NCI-H2227 treated with DMSO at 0.1 percent for 48 hours (cell line): ENCODE results near the gene ROMO1.
"Not testable (repeated sequence)": the region's sequence is repeated elsewhere in the genome, so short reads cannot be mapped to it uniquely, and the experiment has no call there.

Experiments
- DNase-seq: peaks from one replicate; lab custom pipeline; 2025; lab: John Stamatoyannopoulos, UW

ROMO1 gene

DNA sequence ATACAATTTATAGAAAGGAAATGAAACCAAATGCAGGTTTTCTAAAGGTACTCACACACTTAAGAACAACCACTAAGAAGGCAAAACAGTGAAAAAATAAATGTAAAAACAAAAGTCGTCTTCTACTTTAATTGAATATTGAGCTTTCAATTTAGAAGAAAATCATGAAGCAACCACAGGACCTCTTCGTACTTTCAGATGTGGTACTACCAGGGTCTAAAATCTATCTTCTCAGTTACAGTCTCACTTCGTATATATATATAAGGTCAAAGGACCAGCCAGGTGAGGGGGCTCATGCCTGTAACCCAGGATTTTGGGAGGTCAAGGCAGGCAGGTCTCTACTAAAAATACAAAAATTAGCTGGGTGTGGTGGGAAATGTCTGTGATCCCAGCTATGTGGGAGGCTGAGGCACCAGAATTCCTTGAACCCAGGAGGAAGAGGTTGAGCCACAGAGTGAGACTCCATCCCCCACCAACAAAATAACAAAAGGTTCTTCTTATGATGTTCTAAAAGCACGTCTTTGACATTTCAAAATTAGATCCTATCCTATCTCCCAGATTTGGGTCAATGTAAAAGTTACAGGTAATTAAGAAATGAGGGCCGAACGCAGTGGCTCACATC, 12.5 kb downstream of the ROMO1 start:
- no peak for DNase-seq

DNA sequence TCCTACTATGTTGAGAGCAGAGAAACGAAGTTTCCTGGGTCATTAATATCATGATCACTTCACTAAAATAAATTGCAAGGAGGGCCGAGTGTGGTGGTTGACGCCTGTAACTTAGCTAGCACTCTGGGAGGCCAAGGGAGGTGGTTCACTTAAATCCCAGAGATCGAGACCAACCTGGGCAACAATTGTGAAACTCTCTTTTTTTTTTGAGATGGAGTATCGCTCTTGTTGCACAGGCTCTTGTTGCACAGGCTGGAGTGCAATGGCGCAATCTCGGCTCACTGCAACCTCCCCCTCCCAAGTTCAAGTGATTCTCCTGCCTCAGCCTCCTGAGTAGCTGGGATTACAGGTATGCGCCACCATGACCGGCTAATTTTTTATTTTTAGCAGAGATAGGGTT, 13.9 kb downstream of the ROMO1 start:
- DNase-seq, result not testable (repeated sequence)

DNA sequence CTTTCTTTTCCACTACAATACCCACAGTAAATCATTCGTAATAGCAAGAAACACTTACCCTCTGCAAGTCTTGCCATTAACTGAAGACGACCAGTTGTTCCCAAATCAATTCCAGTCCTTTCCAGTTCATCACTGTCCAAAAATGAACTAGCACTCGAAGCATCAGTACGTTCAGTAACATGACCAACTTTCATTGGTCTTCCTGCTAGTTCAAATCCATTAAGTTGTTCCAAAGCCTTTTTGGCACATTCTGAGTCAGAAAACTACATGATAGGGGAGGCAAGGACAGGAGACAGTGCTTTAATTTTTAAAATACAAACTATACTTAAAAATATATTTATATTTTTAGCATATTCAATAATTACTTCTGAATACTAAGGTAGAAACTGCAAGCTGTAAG, 14.9 kb downstream of the ROMO1 start:
- no peak for DNase-seq

- DNase-seq, result no peak
These were observed 16.4 kb downstream of the ROMO1 start for GRCh38 chr20:35715652-35716051.

GRCh38 chr20:35716330-35716729, 17.1 kb downstream of the ROMO1 start:
- no peak for DNase-seq

GRCh38 chr20:35718321-35718720, 19.1 kb downstream of the ROMO1 start:
- not testable (repeated sequence) for DNase-seq

GRCh38 chr20:35718972-35719635, 19.9 kb downstream of the ROMO1 start:
- no peak for DNase-seq

DNA sequence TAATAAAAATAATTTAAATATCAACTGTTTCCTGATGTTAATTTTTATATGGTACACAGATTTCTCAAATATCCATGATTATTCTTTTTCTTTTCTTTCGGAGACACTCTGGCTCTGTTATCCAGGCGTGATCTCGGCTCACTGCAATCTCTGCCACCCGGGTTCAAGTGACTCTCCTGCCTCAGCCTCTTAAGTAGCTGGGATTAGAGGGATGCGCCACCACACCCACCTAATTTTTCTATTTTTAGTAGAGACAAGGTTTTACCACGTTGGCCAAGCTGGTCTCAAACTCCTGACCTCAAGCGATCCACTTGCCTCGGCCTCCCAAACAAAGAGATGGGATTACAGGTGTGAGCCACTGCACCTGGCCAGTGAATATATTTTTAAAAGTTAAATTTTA, 20.5 kb downstream of the ROMO1 start:
- no peak for DNase-seq

- DNase-seq, result no peak
These were observed 21.2 kb downstream of the ROMO1 start for GRCh38 chr20:35720165-35721123.

- no peak for DNase-seq
These were observed 22.0 kb downstream of the ROMO1 start for GRCh38 chr20:35721219-35721618.

DNA sequence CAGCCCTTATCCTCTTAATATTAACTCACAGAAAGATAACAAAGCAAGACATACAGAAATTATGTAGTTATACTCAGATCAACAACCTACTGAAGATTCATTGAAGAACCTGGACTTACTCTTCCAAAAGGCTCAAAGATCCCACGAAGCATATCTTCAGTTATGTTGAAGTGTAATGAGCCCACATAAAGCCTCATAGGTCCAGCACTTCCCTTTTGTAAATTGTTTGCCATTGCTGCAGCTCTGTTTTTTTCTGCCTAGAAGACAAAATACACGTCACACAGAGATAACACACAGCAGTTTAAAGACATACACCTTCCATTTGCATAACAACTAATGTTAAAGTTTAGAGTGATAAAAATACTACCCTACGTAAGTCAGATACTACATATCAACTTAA, 22.4 kb downstream of the ROMO1 start:
- no peak for DNase-seq

- DNase-seq, result not testable (repeated sequence)
These were observed 24.1 kb downstream of the ROMO1 start for GRCh38 chr20:35723275-35723639.

- DNase-seq, result not testable (repeated sequence)
These were observed 24.6 kb downstream of the ROMO1 start for GRCh38 chr20:35723652-35724320.

DNA sequence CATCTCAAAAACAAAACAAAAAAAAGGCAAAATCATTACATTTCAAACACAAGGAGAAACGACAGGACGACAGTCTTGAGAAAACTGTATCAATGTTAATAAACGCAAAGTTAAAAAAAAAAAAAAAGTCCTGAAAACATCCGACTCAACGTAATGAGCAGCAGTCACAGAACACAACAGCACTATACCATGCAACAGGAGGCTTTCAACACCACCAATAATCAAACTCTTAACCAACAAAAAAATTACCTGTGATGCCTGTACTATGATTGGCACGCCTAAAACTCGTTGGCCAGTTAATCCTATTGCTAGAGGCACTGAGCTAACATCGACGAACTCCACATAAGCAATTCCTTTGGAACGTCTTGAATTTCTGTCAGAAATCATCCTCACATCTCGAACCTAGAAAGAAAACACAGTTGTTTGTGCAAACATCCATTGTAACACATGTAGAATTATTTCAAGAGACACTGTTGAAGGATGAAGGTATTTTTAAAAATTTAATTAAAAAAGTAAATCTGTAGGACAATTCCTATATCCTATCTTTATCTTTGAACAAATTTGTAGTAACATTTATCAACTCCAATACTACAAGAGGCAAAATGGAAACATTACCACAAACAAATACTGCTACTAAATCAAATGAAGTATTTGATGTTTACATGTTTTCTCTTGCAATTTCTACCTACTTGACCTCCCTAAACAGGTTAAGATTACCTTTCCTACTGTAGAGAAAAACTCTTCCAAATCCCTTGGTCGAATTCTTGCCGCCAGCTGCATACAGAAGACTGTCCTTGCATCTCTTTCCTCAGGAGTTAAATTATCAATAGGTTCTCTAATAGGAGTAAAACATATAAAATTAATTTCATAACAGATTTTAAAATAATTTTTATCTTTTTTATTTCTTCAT, 25.4 kb downstream of the ROMO1 start:
- no peak for DNase-seq

DNA sequence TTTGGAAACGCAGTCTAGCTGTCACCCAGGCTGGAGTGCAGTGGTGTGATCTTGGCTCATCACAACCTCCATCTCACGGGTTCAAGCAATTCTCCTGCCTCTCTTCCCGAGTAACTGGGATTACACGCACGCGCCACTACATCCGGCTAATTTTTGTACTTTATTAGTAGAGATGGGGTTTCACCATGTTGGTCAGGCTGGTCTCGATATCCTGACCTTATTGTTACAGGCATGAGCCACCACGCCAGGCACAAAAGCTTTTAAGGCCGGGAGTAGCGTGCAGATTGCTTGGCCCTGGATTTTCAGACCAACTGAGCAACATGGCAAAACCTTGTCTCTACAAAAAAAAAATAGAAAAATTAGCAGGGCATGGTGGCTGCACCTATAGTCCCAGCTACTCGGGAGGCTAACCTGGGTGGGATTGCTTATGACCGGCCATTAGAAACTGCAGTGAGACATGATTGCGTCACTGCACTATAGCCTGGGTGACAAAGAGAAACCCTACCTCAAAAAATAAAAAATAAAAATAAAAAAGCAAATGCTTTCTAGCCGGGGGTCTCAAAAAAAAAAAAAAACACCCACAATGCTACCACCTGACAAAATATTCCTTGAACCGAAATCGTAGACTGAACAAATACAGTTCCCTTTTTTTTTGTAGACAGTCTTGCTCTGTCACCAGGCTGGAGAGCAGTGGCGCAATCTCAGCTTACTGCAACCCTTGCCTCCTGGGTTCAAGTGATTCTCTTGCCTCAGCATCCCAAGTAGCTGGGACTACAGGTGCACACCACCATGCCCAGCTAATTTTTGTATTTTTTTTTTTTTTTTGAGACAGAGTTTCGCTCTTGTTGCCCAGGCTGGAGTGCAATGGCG, 27.9 kb downstream of the ROMO1 start:
- DNase-seq, result no peak

GRCh38 chr20:35729283-35729807, 30.1 kb downstream of the ROMO1 start:
- no peak for DNase-seq

DNA sequence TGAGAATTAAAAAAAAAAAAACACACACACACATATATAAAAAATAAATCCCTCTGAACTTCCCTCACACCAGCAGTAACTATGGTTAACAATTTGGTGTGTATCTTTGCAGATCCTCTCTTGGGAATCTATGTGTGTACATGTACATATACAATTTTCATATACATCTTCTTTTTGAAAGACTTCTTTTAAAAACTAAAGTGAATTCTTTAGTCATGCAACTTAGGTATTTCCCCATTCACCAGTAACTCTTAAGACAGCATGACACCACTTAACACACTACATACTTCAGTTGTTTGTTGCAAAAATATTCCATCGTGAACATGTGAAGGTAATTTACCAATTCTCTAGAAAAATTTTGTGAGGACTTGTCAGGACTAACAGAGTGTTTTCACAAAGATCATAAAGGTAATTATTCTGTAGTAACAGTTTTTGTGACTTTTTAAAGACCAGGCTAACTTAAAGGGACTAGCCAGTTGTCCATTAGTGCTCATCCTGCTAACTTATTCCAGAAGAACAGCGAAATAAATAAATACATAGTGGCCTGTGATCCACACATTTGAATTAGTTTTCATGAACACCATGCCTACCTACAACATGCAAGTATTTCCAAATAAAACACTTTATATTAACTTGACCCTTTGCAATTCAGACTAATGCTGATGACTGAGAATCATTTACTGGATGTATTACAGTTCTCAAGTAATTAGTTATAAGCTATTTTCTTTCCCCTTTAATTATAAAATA, 30.8 kb downstream of the ROMO1 start:
- DNase-seq, result no peak

DNA sequence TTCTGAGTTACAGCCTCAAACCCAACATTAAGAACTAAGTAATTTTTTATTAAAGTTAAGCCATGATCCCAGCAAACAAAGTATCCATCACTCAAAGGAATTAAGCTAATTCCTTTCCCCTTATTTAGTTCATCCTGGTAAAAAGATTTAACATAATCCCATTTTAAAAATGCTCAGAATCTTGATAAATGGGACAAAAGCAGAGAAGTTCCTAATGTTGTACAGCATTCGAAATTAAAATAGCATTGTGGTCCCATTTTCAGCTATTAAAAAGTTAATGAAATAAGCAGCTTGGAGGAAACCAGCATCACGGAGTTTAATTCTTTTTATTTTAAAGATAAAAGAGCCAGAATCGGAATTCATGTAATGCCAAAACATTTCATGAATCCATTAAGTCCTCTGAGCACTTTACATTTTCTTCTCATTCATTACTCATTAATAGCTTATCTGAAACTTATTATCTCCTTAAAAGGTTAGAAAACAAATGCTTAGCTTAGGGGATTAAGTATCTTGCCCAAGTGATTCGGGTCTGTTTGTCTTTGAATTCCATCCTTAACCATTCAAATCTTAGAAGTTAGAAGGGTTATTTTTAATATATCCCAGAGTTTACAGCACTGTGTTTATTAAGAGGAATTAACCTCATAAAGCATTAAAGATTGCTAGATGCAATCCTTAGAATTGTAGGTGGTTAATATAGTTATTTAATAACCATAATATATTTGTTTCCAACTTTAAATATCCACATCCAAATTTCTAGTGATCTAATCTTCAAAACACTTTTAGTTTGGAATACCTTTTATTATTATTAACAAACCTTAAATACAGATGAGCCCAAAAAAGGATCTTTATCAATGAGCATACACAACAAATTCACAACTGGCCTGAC, 31.6 kb downstream of the ROMO1 start:
- DNase-seq, result no peak
